GM06990 (cell line): ENCODE results near the gene OR4D11.

Source experiments
- DNase-seq: peaks from one replicate; pipeline ENCODE4 v3.0.0-alpha.2; 2011; ENCODE audit not compliant: insufficient read length; ENCODE audit errors: extremely low read depth
- H3K27me3 ChIP-seq: replicated peaks from 2 replicates; pipeline ENCODE4 v1.6.0; 2011; ENCODE audit warnings: low read length; ENCODE audit not compliant: control insufficient read depth, insufficient read depth
- H3K36me3 ChIP-seq: 2 replicates; pipeline ENCODE4 v1.5.1; 2011; ENCODE audit warnings: low read length; ENCODE audit not compliant: control insufficient read depth, insufficient read depth
- H3K4me3 ChIP-seq: replicated peaks from 2 replicates; pipeline ENCODE4 v1.5.1; 2011; ENCODE audit warnings: low read depth, mild to moderate bottlenecking, control low read depth, low read length
- CTCF ChIP-seq: IDR thresholded peaks from 2 replicates; pipeline ENCODE4 v1.5.1; 2011; ENCODE audit warnings: low read length, control low read depth, mild to moderate bottlenecking, inconsistent platforms; ENCODE audit not compliant: insufficient read depth, poor library complexity, severe bottlenecking

Gene OR4D11

GRCh38 chr11:59551659-59552521, 48.5 kb downstream of the OR4D11 start:
- Histone ChIP-seq H3K36me3 (no peaks in the 10 kb centered on the region), H3K4me3 (peak overlapping the region; percentile 65), H3K27me3 (no peaks in the 10 kb centered on the region)
- peak; percentile 30 for DNase-seq
- TF ChIP-seq CTCF, result no peak

- Histone ChIP-seq H3K36me3 (no peaks in the 10 kb centered on the region), H3K27me3 (no peaks in the 10 kb centered on the region), H3K4me3 (no peak overlapping the region)
- no peak for DNase-seq
- TF ChIP-seq CTCF, result no peak
These were observed 49.5 kb downstream of the OR4D11 start for GRCh38 chr11:59552844-59553243.

GRCh38 chr11:59553323-59553722, 49.9 kb downstream of the OR4D11 start:
- Histone ChIP-seq H3K27me3 (no peaks in the 10 kb centered on the region), H3K4me3 (no peak overlapping the region), H3K36me3 (no peaks in the 10 kb centered on the region)
- no peak for DNase-seq
- no peak for TF ChIP-seq CTCF
